Glutamatergic neuron (in vitro differentiated cells): ENCODE results near the gene XCL2. TPM values are rescaled to one million over a fixed set of nuclear protein-coding genes. Genes with fewer than 3 reads are reported as not detected.

ENCODE experiments used
- DNase-seq: peaks from one replicate; pipeline ENCODE4 v3.0.0; 2022
- H3K27ac Mint-ChIP-seq: one replicate; pipeline ENCODE4 v1.8.0; 2020; ENCODE audit warnings: mild to moderate bottlenecking, mixed read lengths, inconsistent platforms; ENCODE audit not compliant: unreplicated experiment
- H3K27me3 Mint-ChIP-seq: one replicate; pipeline ENCODE4 v1.8.0; 2020; ENCODE audit warnings: mild to moderate bottlenecking, moderate library complexity, mixed read lengths, inconsistent platforms; ENCODE audit not compliant: unreplicated experiment
- H3K36me3 Mint-ChIP-seq: one replicate; pipeline ENCODE4 v1.8.0; 2020; ENCODE audit warnings: mild to moderate bottlenecking, mixed read lengths, inconsistent platforms; ENCODE audit not compliant: unreplicated experiment
- H3K4me1 Mint-ChIP-seq: one replicate; pipeline ENCODE4 v1.8.0; 2020; ENCODE audit warnings: mild to moderate bottlenecking, low read depth, mixed read lengths, inconsistent platforms; ENCODE audit not compliant: unreplicated experiment
- H3K4me3 Mint-ChIP-seq: one replicate; pipeline ENCODE4 v1.8.0; 2020; ENCODE audit warnings: mild to moderate bottlenecking, mixed read lengths, inconsistent platforms; ENCODE audit not compliant: unreplicated experiment
- H3K9me3 Mint-ChIP-seq: one replicate; pipeline ENCODE4 v1.8.0; 2020; ENCODE audit warnings: mild to moderate bottlenecking, moderate library complexity, mixed read lengths, inconsistent platforms; ENCODE audit not compliant: unreplicated experiment
- CTCF ChIP-seq: fragments of 200-600 bp; sonication (generic); IDR thresholded peaks from one replicate; pipeline ENCODE4 v1.5.0; 2021; ENCODE audit not compliant: partially characterized antibody, unreplicated experiment
- total RNA-seq: library from RNA; stranded (reverse); fragmentation: NEBNext Ultra II Directional; extraction: Animal tissue kit (Norgen Biotek cat#: 25700); gene quantifications from one replicate; pipeline ENCODE4 v1.2.1, GENCODE V29; 2021; ENCODE audit not compliant: unreplicated experiment

XCL2 gene
- total RNA-seq, 1 donor from 2014 or later: not detected

- H3K4me3 Mint-ChIP-seq: no peak overlapping the region
- no peak for DNase-seq
These were observed 23.6 kb downstream of the XCL2 start for GRCh38 chr1:168520052-168520751.

GRCh38 chr1:168518813-168519212 is 25.0 kb downstream of the XCL2 start:
- Mint-ChIP-seq H3K4me1 (no peaks in the 10 kb centered on the region), H3K4me3 (no peak overlapping the region), H3K36me3 (no peaks in the 10 kb centered on the region), H3K9me3 (no peaks in the 10 kb centered on the region), H3K27me3 (peaks cover 2% of the 10 kb centered on the region), H3K27ac (no peak overlapping the region)
- no peak for TF ChIP-seq CTCF
- DNase-seq: no peak

More at GRCh38 chr1:168520052-168520751, 23.6 kb downstream of the XCL2 start:
- H3K27ac Mint-ChIP-seq: no peak overlapping the region
- peaks cover 2% of the 10 kb centered on the region for H3K27me3 Mint-ChIP-seq
- no peaks in the 10 kb centered on the region for H3K9me3 Mint-ChIP-seq
- H3K36me3 Mint-ChIP-seq: no peaks in the 10 kb centered on the region
- no peak for TF ChIP-seq CTCF
- H3K4me1 Mint-ChIP-seq: no peaks in the 10 kb centered on the region

GRCh38 chr1:168518201-168518689 is 25.6 kb downstream of the XCL2 start:
- H3K27ac Mint-ChIP-seq: no peak overlapping the region
- TF ChIP-seq CTCF: no peak
- H3K4me1 Mint-ChIP-seq: no peaks in the 10 kb centered on the region
- H3K36me3 Mint-ChIP-seq: no peaks in the 10 kb centered on the region
- H3K27me3 Mint-ChIP-seq: peaks cover 2% of the 10 kb centered on the region
- H3K9me3 Mint-ChIP-seq: no peaks in the 10 kb centered on the region
- DNase-seq: no peak
- no peak overlapping the region for H3K4me3 Mint-ChIP-seq

GRCh38 chr1:168514455-168514854 is 29.3 kb downstream of the XCL2 start:
- H3K9me3 Mint-ChIP-seq: peaks cover 3% of the 10 kb centered on the region
- H3K4me1 Mint-ChIP-seq: no peaks in the 10 kb centered on the region
- no peak for TF ChIP-seq CTCF
- no peaks in the 10 kb centered on the region for H3K36me3 Mint-ChIP-seq
- H3K27ac Mint-ChIP-seq: no peak overlapping the region
- H3K4me3 Mint-ChIP-seq: no peak overlapping the region
- peaks cover 3% of the 10 kb centered on the region for H3K27me3 Mint-ChIP-seq
- no peak for DNase-seq

GRCh38 chr1:168513656-168514404 is 30.0 kb downstream of the XCL2 start:
- Mint-ChIP-seq H3K27me3 (peaks cover 3% of the 10 kb centered on the region), H3K4me3 (no peak overlapping the region), H3K27ac (no peak overlapping the region), H3K36me3 (no peaks in the 10 kb centered on the region), H3K4me1 (no peaks in the 10 kb centered on the region), H3K9me3 (peaks cover 3% of the 10 kb centered on the region)
- no peak for TF ChIP-seq CTCF
- no peak for DNase-seq
